PFSK-1 (cell line): ENCODE data around the gene SLC24A3.

Experiments used
- FOXP2 ChIP-seq: optimal IDR thresholded peaks from 2 replicates; pipeline ENCODE3; 2011; ENCODE audit warnings: borderline replicate concordance, control low read depth, inconsistent platforms; ENCODE audit not compliant: insufficient read depth; ENCODE audit errors: extremely low read length, extremely low read depth
- POLR2AphosphoS5 ChIP-seq: IDR thresholded peaks from 2 replicates; pipeline ENCODE4 v1.6.1; 2012; ENCODE audit warnings: low read depth, mild to moderate bottlenecking, control low read depth, low read length, moderate library complexity
- SIN3A ChIP-seq: IDR thresholded peaks from 2 replicates; pipeline ENCODE4 v1.6.1; 2012; ENCODE audit warnings: mild to moderate bottlenecking, low read length, moderate library complexity, borderline replicate concordance; ENCODE audit not compliant: insufficient read depth
- TAF1 ChIP-seq: IDR thresholded peaks from 2 replicates; pipeline ENCODE4 v1.6.1; 2012; ENCODE audit warnings: low read length, control low read depth, borderline replicate concordance; ENCODE audit not compliant: insufficient read depth
- TF ChIP-seq, protein P1 (sequence below), 2 experiments: IDR thresholded peaks; 2 replicates each; pipeline versions ENCODE4 v1.6.1 to v1.8.0; 2011 to 2012; ENCODE audit warnings: low read depth in 2 of 2, low read length in 2 of 2, control low read depth in 1 of 2, inconsistent platforms in 1 of 2, mild to moderate bottlenecking in 1 of 2, moderate library complexity in 1 of 2; ENCODE audit not compliant: insufficient read depth in 1 of 2

DNA sequence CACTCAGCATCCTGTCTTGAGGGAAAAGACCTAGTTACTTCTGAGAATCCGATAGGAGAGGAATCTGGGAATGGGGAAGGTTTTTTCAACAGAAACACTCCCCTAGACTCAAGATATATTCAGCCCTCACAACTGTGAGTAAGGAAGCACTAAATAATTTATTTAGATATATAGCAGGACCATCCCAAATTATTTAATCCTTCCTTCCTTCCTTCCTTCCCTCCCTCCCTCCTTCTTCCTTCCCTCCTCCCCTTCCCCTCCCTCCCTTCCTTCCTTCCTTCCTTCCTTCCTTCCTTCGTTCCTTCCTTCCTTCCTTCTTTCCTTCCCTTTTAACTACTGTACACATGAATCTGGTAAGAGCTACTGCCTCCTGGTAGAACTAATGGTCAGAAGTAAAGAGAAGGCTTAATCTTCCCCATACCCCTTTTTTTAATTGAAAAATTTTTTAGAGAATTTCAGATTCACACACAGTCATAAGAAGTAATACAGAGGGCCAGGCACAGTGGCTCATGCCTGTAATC, 10.1 kb downstream of the SLC24A3 start:
- TF ChIP-seq TAF1 (no peak), POLR2AphosphoS5 (no peak), SIN3A (no peak), FOXP2 (no peak)
- TF ChIP-seq, protein P1, sequence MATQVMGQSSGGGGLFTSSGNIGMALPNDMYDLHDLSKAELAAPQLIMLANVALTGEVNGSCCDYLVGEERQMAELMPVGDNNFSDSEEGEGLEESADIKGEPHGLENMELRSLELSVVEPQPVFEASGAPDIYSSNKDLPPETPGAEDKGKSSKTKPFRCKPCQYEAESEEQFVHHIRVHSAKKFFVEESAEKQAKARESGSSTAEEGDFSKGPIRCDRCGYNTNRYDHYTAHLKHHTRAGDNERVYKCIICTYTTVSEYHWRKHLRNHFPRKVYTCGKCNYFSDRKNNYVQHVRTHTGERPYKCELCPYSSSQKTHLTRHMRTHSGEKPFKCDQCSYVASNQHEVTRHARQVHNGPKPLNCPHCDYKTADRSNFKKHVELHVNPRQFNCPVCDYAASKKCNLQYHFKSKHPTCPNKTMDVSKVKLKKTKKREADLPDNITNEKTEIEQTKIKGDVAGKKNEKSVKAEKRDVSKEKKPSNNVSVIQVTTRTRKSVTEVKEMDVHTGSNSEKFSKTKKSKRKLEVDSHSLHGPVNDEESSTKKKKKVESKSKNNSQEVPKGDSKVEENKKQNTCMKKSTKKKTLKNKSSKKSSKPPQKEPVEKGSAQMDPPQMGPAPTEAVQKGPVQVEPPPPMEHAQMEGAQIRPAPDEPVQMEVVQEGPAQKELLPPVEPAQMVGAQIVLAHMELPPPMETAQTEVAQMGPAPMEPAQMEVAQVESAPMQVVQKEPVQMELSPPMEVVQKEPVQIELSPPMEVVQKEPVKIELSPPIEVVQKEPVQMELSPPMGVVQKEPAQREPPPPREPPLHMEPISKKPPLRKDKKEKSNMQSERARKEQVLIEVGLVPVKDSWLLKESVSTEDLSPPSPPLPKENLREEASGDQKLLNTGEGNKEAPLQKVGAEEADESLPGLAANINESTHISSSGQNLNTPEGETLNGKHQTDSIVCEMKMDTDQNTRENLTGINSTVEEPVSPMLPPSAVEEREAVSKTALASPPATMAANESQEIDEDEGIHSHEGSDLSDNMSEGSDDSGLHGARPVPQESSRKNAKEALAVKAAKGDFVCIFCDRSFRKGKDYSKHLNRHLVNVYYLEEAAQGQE (IDR thresholded peaks at IDR 0.05; ENCODE audit: insufficient read depth in 1 of 2, low read depth in 2 of 2, low read length in 2 of 2), result no peak
